SK-N-SH (cell line): ENCODE results near the gene ROS1. TPM values are rescaled to one million over a fixed set of nuclear protein-coding genes. Genes with fewer than 3 reads are reported as not detected.

ENCODE experiments used
- CTCF ChIA-PET: fragments of 300-600, 350-600 bp; formaldehyde crosslinking; extraction: SDS; loops from one replicate; lab custom pipeline; 2021; lab: Yijun Ruan, JAX
- POLR2A ChIA-PET: fragments of 350-600 bp; sonication (Branson Sonifier 250); formaldehyde crosslinking; extraction: SDS; loops from one replicate; lab custom pipeline; 2020; ENCODE audit warnings: antibody characterized with exemption, inconsistent platforms; lab: Yijun Ruan, JAX
- DNase-seq: peaks from one replicate; pipeline ENCODE4 v3.0.0; 2012
- H2AFZ ChIP-seq: fragments of 200-600 bp; sonication (generic); 2 replicates; pipeline ENCODE4 v1.8.1; 2016; ENCODE audit warnings: antibody characterized with exemption, mild to moderate bottlenecking, low read depth
- H3F3A ChIP-seq: fragments of 200-600 bp; sonication (generic); replicated peaks from 2 replicates; pipeline ENCODE3; 2016; ENCODE audit warnings: antibody characterized with exemption, mild to moderate bottlenecking; ENCODE audit not compliant: insufficient read depth
- H3K27ac ChIP-seq, 2 experiments: fragments of 200-500 bp in 1 of 2; fragments of 200-600 bp in 1 of 2; sonication (Bioruptor generic) in 1 of 2; sonication (generic), shearing (Covaris generic) in 1 of 2; 2 replicates each; pipeline versions ENCODE4 v1.5.1 to v1.6.1; 2014 to 2016; ENCODE audit warnings: low read depth in 2 of 2, inconsistent platforms in 1 of 2, low read length in 1 of 2, mild to moderate bottlenecking in 1 of 2, mixed read lengths in 1 of 2
- H3K27me3 ChIP-seq: fragments of 200-600 bp; sonication (generic), shearing (Covaris generic); 2 replicates; pipeline ENCODE4 v1.6.1; 2016; ENCODE audit warnings: mixed run types; ENCODE audit not compliant: insufficient read depth
- H3K36me3 ChIP-seq, 2 experiments: fragments of 200-500 bp in 1 of 2; fragments of 200-600 bp in 1 of 2; sonication (Bioruptor generic) in 1 of 2; sonication (generic) in 1 of 2; replicated peaks in 1 of 2; 2 replicates each; pipeline versions ENCODE3 to v1.5.1; 2014 to 2016; ENCODE audit warnings: low read length in 1 of 2, mild to moderate bottlenecking in 1 of 2; ENCODE audit not compliant: insufficient read depth in 2 of 2, control insufficient read depth in 1 of 2
- H3K4me1 ChIP-seq, 2 experiments: fragments of 200-500 bp in 1 of 2; fragments of 200-600 bp in 1 of 2; sonication (Bioruptor generic) in 1 of 2; sonication (generic), shearing (Covaris generic) in 1 of 2; 2 replicates each; pipeline versions ENCODE4 v1.5.1 to v1.6.1; 2014 to 2016; ENCODE audit warnings: low read depth in 1 of 2, low read length in 1 of 2, mixed run types in 1 of 2; ENCODE audit not compliant: insufficient read depth in 2 of 2, control insufficient read depth in 1 of 2
- H3K4me2 ChIP-seq: fragments of 200-600 bp; sonication (generic), shearing (Covaris generic); 2 replicates; pipeline ENCODE4 v1.6.1; 2017; ENCODE audit warnings: mixed run types
- H3K4me3 ChIP-seq, 2 experiments: fragments of 200-500 bp in 1 of 2; fragments of 200-600 bp in 1 of 2; sonication (Bioruptor generic) in 1 of 2; sonication (generic), shearing (Covaris generic) in 1 of 2; 2 replicates each; pipeline versions ENCODE4 v1.5.1 to v1.8.1; 2014 to 2016; ENCODE audit warnings: low read depth in 2 of 2, inconsistent platforms in 1 of 2, low read length in 1 of 2, mild to moderate bottlenecking in 1 of 2, mixed read lengths in 1 of 2, moderate library complexity in 1 of 2
- H3K79me2 ChIP-seq: fragments of 200-600 bp; sonication (generic); 2 replicates; pipeline ENCODE4 v1.8.1; 2017; ENCODE audit warnings: mild to moderate bottlenecking; ENCODE audit not compliant: insufficient read depth
- H3K9ac ChIP-seq: fragments of 200-600 bp; sonication (generic); 2 replicates; pipeline ENCODE4 v1.6.1; 2017; ENCODE audit warnings: mixed run types
- H3K9me2 ChIP-seq: fragments of 200-600 bp; sonication (generic); 2 replicates; pipeline ENCODE4 v1.6.1; 2017; ENCODE audit warnings: mixed run types
- H3K9me3 ChIP-seq: fragments of 200-600 bp; sonication (generic); 2 replicates; pipeline ENCODE4 v1.6.1; 2017; ENCODE audit warnings: mixed run types, mild to moderate bottlenecking, moderate library complexity
- H4K20me1 ChIP-seq: fragments of 200-600 bp; sonication (generic); 2 replicates; pipeline ENCODE4 v1.6.1; 2017; ENCODE audit warnings: mild to moderate bottlenecking, mixed run types; ENCODE audit not compliant: insufficient read depth
- CTCF ChIP-seq: fragments of 200-600 bp; sonication (generic); IDR thresholded peaks from 2 replicates; pipeline ENCODE4 v1.6.1; 2017; ENCODE audit warnings: antibody characterized with exemption, mild to moderate bottlenecking, moderate library complexity
- EP300 ChIP-seq, 2 experiments: IDR thresholded peaks; 2 replicates each; pipeline versions ENCODE4 v1.4.0 to v1.6.1; 2012; ENCODE audit warnings: borderline replicate concordance in 1 of 2, low read depth in 1 of 2, low read length in 1 of 2
- FOSL2 ChIP-seq: IDR thresholded peaks from 2 replicates; pipeline ENCODE4 v1.4.0; 2012; ENCODE audit warnings: low read depth, mild to moderate bottlenecking, moderate library complexity, borderline replicate concordance
- GATA2 ChIP-seq: sonication (generic); formaldehyde crosslinking; IDR thresholded peaks from 2 replicates; pipeline ENCODE4 v1.5.0; 2020; ENCODE audit warnings: mild to moderate bottlenecking, missing genetic modification reagents
- JUND ChIP-seq: IDR thresholded peaks from 2 replicates; pipeline ENCODE4 v1.4.0; 2012
- MAX ChIP-seq: IDR thresholded peaks from 2 replicates; pipeline ENCODE4 v1.4.0; 2012; ENCODE audit warnings: low read depth
- MXI1 ChIP-seq: IDR thresholded peaks from 2 replicates; pipeline ENCODE4 v1.6.1; 2012; ENCODE audit warnings: mild to moderate bottlenecking, low read depth, low read length, improper control_type of control experiment
- NFIC ChIP-seq: IDR thresholded peaks from 2 replicates; pipeline ENCODE4 v1.4.0; 2012; ENCODE audit warnings: borderline replicate concordance
- PBX3 ChIP-seq: IDR thresholded peaks from 2 replicates; pipeline ENCODE4; 2012
- POLR2AphosphoS5 ChIP-seq: IDR thresholded peaks from 2 replicates; pipeline ENCODE4 v1.6.1; 2012; ENCODE audit warnings: low read depth, low read length
- RFX5 ChIP-seq: IDR thresholded peaks from 2 replicates; pipeline ENCODE4 v1.6.1; 2012; ENCODE audit warnings: mild to moderate bottlenecking, improper control_type of control experiment, low read length
- SMC3 ChIP-seq: IDR thresholded peaks from 2 replicates; pipeline ENCODE4 v1.6.1; 2012; ENCODE audit warnings: low read depth, low read length, improper control_type of control experiment
- TCF12 ChIP-seq: IDR thresholded peaks from 2 replicates; pipeline ENCODE4 v1.4.0; 2012
- TEAD4 ChIP-seq: IDR thresholded peaks from 2 replicates; pipeline ENCODE4 v1.4.0; 2012; ENCODE audit warnings: mild to moderate bottlenecking, borderline replicate concordance; ENCODE audit not compliant: insufficient read depth
- YY1 ChIP-seq: IDR thresholded peaks from 2 replicates; pipeline ENCODE4 v1.4.0; 2012; ENCODE audit warnings: low read depth, mild to moderate bottlenecking
- WGBS: methylation state at CpG from one replicate; pipeline ENCODE4 v1.1.6; 2017; ENCODE audit warnings: low lambda C conversion rate; 5-methylcytosine and 5-hydroxymethylcytosine counted together
- polyA plus RNA-seq, 3 experiments: library from polyadenylated mRNA; depleted of rRNA; stranded (reverse); fragments of >200 nt; gene quantifications; 2 replicates each; pipeline ENCODE4 v1.2.3, GENCODE V29; 2012

The ROS1 gene
- polyA plus RNA-seq, 1 of the 3 experiments (the other 2 are of a cell fraction) = 1.8 TPM

- Histone ChIP-seq H3K9me2 (no peaks in the 10 kb centered on the region), H3K4me2 (peak overlapping the region; percentile 86), H2AFZ (peak overlapping the region; percentile 58), H3K79me2 (no peaks in the 10 kb centered on the region), H3K9me3 (no peaks in the 10 kb centered on the region), H3K9ac (peak overlapping the region; percentile 68; the same call in 1 of the 2 replicates), H3K36me3 (peaks cover 0 to 6% of the 10 kb centered on the region in 2 experiments), H3F3A (peaks cover 29% of the 10 kb centered on the region), H3K4me1 (peaks cover 0 to 11% of the 10 kb centered on the region in 2 experiments; a peak in 3 of 4 replicates), H3K27ac (peak overlapping the region; percentile 58 to 92), H3K4me3 (peak overlapping the region in 1 of 2 experiments; percentile 56; a peak in 3 of 4 replicates), H3K27me3 (no peaks in the 10 kb centered on the region), H4K20me1 (no peaks in the 10 kb centered on the region)
- CTCF ChIA-PET = interaction anchor here (1.0 kb wide), 1 partner anchor 14 kb away, joined by 4 read pairs; no protein-coding TSS in a partner anchor
- WGBS = 23% methylated on average over 4 of the region's 4 CpGs
- TF ChIP-seq MXI1 (no peak), JUND (peak; percentile 87), NFIC (peak; percentile 26; the same call in 1 of the 2 replicates), MAX (no peak), YY1 (peak; percentile 22; the same call in 1 of the 2 replicates), POLR2AphosphoS5 (peak; percentile 39; the same call in 1 of the 2 replicates), RFX5 (no peak), TCF12 (peak; percentile 86), PBX3 (peak; percentile 69), FOSL2 (peak; percentile 89), EP300 (IDR thresholded peaks at IDR 0.05; ENCODE audit: borderline replicate concordance in 1 of 2, low read depth in 1 of 2, low read length in 1 of 2) (peak in 1 of 2 experiments; percentile 58; a peak in 1 of 4 replicates), TEAD4 (0 out of 2 replicates have a peak, but pooled peaks have one; percentile 47)
- DNase-seq = no peak
- POLR2A ChIA-PET = no interaction called here
Observed at GRCh38 chr6:117463762-117464665, 38.3 kb upstream of the ROS1 start.

- 40% methylated on average over 2 of the region's 2 CpGs for WGBS
- Histone ChIP-seq H3K79me2 (no peaks in the 10 kb centered on the region; the same call in 1 of the 2 replicates), H3K27me3 (no peaks in the 10 kb centered on the region), H3K4me1 (peaks cover 0 to 3% of the 10 kb centered on the region in 2 experiments; a peak in 1 of 4 replicates)
- no peak for TF ChIP-seq GATA2 (CRISPR knock-in tag)
- peak; percentile 24; the same call in 1 of the 2 replicates for TF ChIP-seq PBX3
- TF ChIP-seq SMC3 = no peak
- no peak for TF ChIP-seq CTCF
- TF ChIP-seq, all 33 proteins: peak for 1
- Histone ChIP-seq H4K20me1 (no peaks in the 10 kb centered on the region), H3K4me2 (no peak overlapping the region), H3K9me3 (no peaks in the 10 kb centered on the region), H3K9me2 (no peaks in the 10 kb centered on the region), H3K27ac (no peak overlapping the region), H3K36me3 (peaks cover 0 to 6% of the 10 kb centered on the region in 2 experiments), H3K9ac (no peak overlapping the region), H3K4me3 (no peak overlapping the region), H3F3A (peaks cover 17% of the 10 kb centered on the region), H2AFZ (no peak overlapping the region)
- DNase-seq = no peak
- CTCF ChIA-PET = no interaction called here
- POLR2A ChIA-PET = no interaction called here
Observed at GRCh38 chr6:117459204-117459944, 33.6 kb upstream of the ROS1 start.
